GM21526 (cell line): ENCODE results near the gene ATP6V0B.

ENCODE experiments used
- ATAC-seq: cut with Tn5 transposase; IDR thresholded peaks from one replicate; pipeline ENCODE4 v1.9.1; 2021; ENCODE audit warnings: moderate library complexity; ENCODE audit not compliant: unreplicated experiment, low FRiP score

Gene ATP6V0B

GRCh38 chr1:44024031-44024902, 49.5 kb downstream of the ATP6V0B start:
- ATAC-seq: no peak

GRCh38 chr1:44024903-44025525, 50.3 kb downstream of the ATP6V0B start:
- no peak for ATAC-seq

GRCh38 chr1:44025816-44026215, 51.1 kb downstream of the ATP6V0B start:
- no peak for ATAC-seq

GRCh38 chr1:44027320-44027719, 52.6 kb downstream of the ATP6V0B start:
- no peak for ATAC-seq
